NCI-H345 (cell line): ENCODE measurements around the gene ADGRG6.
"Not testable (repeated sequence)": the region's sequence is repeated elsewhere in the genome, so short reads cannot be mapped to it uniquely, and the experiment has no call there.

Experiments
- DNase-seq: peaks from one replicate; lab custom pipeline; 2025; lab: John Stamatoyannopoulos, UW

ADGRG6 gene

DNA sequence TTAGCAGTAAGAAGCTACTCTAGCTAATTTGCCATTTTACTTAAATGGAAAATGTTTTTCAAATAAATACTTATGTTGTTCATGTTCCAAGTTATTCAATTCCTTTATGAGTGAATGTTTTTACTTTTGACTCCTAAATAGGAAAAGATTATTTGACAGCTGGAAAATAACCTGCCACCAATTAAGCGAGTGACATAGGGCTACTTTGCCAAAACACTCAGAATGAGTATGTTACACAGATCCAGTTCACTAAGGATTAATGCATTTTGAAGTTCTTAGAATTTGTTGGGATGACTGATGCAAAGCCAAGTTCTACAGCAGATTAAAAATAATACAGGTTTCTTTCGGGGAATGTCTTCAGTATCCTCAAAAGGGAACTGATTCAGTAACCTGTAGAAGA, 144.4 kb downstream of the ADGRG6 start:
- no peak for DNase-seq

DNA sequence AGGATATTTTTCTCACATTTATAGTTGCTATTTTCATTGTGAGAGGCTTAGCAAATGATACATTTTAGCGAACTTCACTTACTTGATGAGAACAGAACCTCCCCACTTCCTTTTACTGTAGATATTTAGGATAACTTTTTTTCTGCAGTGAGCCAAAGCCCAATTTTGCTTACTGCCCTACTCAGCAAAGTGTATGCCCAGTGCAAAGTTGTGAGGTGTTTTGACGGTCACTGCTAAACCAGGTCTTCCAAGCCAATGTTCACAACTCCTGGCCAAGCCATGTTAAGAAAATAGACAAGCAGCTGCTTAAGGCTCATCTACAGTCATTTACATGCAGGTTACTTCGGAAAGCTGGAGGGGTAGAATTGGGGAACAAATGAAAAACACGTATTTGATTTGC, 144.8 kb downstream of the ADGRG6 start:
- no peak for DNase-seq

DNA sequence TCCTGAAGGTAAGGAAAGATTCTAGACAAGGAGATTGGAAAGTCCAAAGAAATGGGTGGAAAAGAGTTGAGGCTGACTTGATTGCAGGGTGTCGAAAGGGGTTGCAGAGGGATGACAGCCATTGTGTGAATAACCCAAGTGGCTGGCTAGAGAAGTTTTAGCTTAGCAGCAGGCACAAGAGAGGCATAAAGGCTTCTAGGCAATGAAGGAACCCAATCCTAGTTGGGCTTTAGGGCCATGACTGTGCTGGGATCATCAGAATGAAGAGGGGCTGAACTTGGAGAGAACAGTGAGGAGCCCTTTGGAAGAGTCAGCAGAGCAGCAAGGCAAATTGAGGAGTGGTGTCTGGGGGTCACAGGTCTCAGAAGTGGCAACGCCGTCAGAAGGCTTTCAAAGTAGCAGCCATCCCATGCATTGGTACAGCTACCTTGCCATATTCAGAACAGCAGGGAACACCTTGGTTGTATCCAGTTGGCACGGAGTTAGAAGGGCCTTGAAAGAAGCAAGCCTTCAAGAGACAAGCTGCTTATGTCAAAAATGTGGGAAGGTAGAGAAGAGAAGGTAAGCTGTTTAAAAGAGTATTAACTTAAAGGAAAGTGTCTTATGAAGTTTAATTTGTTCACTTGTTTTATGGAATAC, 146.4 kb downstream of the ADGRG6 start:
- DNase-seq = no peak

GRCh38 chr6:142450856-142451255, 149.0 kb downstream of the ADGRG6 start:
- DNase-seq = not testable (repeated sequence)

GRCh38 chr6:142452993-142453392, 151.2 kb downstream of the ADGRG6 start:
- no peak for DNase-seq

- not testable (repeated sequence) for DNase-seq
These were observed 152.4 kb downstream of the ADGRG6 start for GRCh38 chr6:142454196-142454595.

DNA sequence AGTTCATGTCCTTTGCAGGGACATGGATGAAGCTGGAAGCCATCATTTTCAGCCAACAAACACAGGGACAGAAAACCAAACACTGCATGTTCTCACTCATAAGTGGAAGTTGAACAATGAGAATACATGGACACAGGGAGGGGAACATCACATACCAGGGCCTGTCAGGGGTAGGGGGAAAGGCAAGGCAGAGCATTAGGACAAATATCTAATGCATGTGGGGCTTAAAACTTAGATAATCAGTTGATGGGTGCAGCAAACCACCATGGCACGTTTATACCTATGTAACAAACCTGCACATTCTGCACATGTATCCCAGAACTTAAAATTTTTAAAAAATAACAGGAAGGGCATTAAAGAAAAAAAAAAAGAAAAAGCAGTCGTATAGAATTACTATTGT, 153.0 kb downstream of the ADGRG6 start:
- DNase-seq = not testable (repeated sequence)

DNA sequence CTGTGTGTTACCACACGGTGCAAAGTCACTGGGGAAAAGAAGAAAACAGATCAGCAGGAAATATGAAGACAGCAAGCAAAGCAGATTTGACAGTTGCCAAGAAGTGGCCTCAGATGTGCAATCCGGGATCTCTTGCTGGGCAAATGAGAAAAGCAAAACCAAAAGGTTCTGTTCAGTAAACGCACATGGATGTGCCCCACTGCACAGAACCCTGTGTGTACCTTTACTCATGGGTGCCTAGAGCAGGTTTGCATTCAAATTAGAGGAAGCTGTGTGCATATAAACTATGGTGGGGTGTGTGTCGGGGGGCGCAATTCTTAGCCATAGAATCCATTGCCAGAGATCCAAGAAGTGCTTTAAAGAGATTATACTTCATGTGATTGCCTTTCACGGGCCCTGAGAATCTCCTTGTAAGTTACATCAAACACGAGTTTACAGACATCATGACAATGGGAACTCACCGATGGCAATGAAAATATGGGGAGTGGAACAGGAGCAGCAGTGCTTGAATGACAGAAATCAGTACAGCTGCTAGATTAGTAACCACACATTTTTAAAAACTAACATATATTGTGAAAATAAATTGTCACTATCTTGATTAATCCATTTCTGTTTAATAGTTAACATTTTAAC, 154.3 kb downstream of the ADGRG6 start:
- DNase-seq = no peak

GRCh38 chr6:142457638-142458406, 156.0 kb downstream of the ADGRG6 start:
- DNase-seq = no peak

- DNase-seq = no peak
These were observed 157.0 kb downstream of the ADGRG6 start for GRCh38 chr6:142458836-142459235.

DNA sequence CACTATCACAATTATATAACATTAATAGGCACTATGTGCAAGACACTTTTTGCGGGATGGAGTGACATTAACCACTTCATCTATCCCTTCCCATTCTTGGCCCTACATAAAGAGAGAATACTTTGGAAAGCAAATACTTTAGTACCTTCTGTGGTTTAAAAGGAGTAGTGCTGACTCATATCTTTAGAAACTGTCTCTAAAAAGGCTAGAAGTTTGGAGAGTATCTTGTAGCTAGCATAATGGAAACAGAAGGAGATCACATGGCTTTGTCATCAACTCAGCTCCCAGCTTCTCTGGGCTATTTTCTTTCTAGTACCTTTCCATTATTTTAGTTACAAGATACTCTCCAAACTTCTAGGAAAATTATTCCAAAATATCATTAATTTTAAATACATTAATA, 157.5 kb downstream of the ADGRG6 start:
- no peak for DNase-seq

DNA sequence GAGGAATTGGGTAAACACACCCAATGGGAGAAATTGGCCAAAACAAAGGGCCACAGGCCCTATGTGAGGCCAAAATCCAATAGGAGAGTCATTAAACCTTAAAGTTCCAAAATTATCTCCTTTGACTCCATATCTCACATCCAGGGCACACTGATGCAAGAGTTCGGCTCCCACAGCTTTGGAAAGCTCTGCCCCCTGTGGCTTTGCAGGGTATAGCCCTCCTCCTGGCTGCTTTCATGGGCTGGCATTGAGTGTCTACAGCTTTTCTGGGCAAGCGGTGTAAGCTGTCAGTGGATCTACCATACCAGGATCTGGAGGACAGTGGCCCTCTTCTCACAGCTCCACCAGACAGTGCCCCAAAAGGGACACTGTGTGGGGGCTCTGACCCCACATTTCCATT, 160.5 kb downstream of the ADGRG6 start:
- DNase-seq = no peak

DNA sequence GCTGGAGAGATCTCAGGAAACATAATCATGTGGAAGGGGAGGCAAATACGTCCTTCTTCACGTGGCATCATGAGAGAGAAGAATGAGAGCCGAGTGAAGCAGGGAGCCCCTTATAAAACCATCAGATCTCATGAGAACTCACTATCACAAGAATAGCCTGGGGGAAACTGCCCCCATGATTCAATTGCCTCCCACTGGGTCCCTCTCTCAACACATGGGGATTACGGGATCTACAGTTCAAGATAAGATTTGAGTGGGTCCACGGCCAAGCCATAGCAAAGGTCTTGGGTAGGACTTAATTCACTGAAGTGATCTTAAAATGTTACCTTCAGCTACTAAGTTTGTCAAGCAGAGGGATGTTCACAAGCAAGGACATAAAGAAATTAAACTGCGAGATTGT, 162.2 kb downstream of the ADGRG6 start:
- no peak for DNase-seq

DNA sequence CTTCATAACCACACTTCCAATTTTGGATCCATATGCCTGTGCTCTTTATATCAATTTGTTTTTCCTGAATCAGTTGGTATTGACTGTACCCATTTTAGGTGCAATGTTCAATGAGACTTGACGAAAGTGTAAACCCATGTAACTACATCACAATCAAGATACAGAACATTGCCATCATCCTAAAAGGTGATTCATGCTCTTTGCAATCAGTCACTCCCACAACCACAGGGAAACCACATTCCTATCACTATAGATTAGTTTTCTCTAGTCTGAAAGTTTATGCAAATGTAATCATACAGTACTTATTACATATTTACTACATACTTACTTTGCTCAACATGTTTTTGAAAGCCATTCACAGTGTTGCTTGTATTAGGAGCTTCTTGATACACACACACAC, 167.4 kb downstream of the ADGRG6 start:
- DNase-seq = no peak

GRCh38 chr6:142470421-142470820, 168.6 kb downstream of the ADGRG6 start:
- DNase-seq = no peak

- DNase-seq = peak; percentile 49
These were observed 172.9 kb downstream of the ADGRG6 start for GRCh38 chr6:142474531-142475289.

DNA sequence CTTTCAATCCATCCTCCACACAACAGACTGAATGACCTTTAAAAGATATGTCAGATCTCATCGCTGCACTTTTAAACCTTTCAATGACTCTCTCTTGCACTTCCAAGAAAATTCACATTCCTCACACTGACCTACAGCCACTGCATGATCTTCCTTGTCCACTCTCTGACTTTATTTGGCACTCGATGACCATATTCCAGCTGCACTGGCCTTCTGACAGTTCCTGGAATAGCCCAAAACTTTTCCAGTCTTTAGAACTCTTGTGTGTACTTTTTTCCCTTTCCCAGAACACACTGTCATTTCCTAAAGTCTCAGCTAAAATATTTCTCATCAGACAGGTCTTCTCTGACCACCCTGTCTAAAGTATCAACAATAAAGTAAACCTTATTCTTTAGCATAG, 174.6 kb downstream of the ADGRG6 start:
- no peak for DNase-seq

- DNase-seq = no peak
These were observed 176.3 kb downstream of the ADGRG6 start for GRCh38 chr6:142478117-142478516.

DNA sequence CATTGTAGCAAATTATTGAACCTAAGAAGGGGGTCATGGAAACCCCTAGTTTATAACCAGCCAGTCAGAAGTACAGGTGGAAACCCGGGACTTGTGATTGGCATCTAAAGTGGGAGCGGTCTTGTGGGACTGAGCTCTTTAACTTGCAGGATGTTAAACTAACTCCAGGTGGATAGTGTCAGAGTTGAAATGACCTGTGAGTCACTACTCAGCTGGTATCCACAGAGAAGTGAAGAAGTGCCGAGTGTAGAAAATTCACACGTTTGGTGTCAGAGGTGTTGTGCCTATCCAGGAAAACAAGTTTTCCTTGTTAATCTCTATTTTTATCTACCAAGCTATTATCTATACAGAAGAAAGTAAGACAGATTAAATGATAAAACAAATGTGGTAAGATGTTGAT, 179.7 kb downstream of the ADGRG6 start:
- DNase-seq = no peak

DNA sequence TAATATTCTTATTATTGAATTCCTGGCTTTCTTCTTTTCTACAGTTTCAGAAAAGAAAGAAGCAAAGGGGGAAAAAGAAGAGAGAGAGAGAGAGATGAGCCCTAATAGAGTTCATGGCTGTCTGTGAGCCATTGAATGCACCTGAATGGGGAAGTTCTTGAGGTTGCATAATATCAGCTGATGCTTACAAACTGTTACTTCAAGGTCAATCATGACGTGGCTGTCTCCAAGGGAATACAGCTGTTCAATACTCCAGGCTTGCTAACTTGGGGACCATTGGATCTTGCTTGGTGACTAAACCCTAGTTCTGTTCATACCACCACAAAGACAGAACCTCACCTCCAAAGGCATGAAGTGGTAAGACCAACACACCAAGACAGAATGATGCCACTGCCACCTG, 180.4 kb downstream of the ADGRG6 start:
- no peak for DNase-seq

- no peak for DNase-seq
These were observed 181.2 kb downstream of the ADGRG6 start for GRCh38 chr6:142482974-142483373.

- DNase-seq = no peak
These were observed 183.4 kb downstream of the ADGRG6 start for GRCh38 chr6:142485256-142485655.
